ENCODE data around the gene BPIFB2.

Gene BPIFB2

GRCh38 chr20:33070111-33071053 is 62.9 kb downstream of the BPIFB2 start:
- DNase-seq (ENCODE audit: low spot score): no peak

GRCh38 chr20:33071198-33071597 is 63.7 kb downstream of the BPIFB2 start:
- no peak for DNase-seq (ENCODE audit: low spot score)

- no peak for DNase-seq (ENCODE audit: low spot score)
These were observed 64.9 kb downstream of the BPIFB2 start for GRCh38 chr20:33072362-33072761.

GRCh38 chr20:33072813-33073212 is 65.3 kb downstream of the BPIFB2 start:
- DNase-seq (ENCODE audit: low spot score): no peak

Measured in NAMALWA (cell line).